Ramos (cell line): ENCODE measurements around the gene PRDM16.
"Not testable (repeated sequence)": the region's sequence is repeated elsewhere in the genome, so short reads cannot be mapped to it uniquely, and the experiment has no call there.

Experiments
- in situ Hi-C: fragments of 300-500 bp; cut with MboI; formaldehyde crosslinking; loops from one replicate; pipeline ENCODE4 v1.14.3; 2022; ENCODE audit warnings: low sequenced_read_pairs; ENCODE audit not compliant: unreplicated experiment

The PRDM16 gene

GRCh38 chr1:3078430-3078861 is 9.4 kb downstream of the PRDM16 start:
- in situ Hi-C loops: no loop called here

GRCh38 chr1:3078871-3079270 is 9.9 kb downstream of the PRDM16 start:
- in situ Hi-C loops: no loop called here

DNA sequence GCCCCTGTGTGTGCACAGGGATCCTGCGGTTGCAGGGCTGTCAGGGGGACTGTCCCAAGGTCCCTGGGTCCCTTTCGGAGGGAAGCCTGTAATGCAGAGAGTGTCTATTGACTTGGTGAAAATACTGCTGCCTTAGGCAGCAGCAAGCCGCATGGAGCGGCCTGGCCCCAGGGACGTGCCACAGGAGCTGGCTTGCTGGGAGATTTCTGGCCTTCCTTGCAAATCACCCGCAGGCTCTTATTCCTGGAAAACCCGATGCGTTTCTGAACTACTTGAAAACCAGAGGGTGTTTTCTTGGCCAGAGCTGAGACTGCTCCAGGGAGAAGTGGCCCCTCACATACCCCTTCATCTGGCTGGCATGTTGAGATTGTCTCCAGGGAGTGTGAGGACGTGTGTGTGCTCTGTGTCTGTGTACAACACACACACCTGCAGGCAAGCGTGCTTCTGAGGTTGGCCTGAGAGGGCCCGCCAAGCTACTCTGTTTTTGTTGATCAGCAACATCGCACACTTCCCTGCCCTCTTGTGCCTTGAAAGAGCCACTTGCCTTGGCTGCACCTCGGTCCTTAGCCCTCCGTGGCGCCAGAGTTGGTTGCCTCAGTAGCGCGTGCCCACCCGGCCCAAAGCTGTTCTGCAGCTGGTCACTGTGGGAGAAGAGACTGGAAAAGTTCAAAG is 10.5 kb downstream of the PRDM16 start:
- in situ Hi-C loops: no loop called here

DNA sequence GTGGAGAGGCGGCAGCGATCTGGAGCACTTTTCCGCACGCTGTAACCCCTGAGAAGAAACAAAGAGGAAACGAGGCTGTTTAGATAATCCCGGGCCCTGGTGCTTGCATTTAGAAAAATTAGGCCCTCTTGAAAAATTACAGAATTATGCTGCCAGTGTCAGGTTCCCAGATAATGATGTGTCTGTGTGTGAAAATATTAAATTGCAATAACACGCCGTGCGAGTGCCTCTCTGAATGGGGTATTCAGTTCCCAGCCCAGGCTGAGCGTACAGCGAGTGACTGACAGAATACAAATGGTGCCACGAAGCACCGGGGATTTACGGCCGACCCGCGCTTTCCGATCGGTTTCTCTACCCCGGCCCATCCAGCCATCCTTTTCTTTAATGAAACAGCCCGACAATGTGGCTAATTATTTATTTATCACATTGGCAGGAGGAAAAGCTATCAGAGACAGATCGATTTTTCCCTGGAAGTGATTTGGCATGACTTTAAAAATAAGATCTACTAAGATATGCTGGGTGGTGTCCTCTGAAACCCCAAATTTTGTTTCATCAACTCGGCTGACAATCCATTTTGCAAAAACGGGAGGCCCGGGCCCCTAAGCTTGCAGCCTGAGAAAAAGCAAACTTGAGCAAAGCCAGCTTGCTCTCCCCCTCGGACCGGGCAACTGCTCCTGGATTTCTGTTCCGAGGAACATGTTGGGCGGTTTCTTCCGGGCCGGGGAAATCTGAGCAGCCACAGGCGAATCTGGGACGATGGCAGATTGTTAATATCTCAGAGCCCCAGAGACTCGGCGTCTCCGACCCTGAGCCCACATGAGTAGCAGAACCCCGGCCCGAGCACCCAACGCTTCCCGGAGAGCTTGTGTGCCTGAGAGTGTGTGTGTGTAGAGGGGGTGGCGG is 11.3 kb downstream of the PRDM16 start:
- in situ Hi-C loops: no loop called here

DNA sequence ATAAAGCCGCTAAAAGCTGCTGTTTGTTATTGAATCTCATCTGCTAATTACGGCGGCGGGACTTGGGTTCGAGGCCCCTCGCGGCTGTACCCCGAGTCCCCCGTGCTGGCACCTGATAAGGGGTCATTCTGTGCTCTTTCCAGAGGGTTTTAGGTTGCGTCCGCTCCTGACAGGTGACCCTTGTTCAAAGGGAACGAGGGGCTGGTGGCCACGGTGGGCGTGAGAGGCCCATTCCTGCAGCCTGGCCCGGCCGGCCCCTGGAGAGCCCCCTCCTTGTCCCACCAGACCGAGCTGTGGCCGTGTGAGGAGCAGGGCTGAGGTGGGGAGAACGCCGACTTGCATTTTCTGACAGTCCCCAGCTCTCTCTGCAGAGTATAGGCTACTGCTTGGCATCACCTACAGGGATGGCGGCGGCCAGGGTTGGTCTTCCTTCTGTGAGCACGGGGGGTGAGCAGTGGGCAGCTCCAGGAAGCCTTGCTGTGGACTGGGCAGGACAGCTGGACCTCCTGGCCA is 12.2 kb downstream of the PRDM16 start:
- in situ Hi-C loops: no loop called here

GRCh38 chr1:3082051-3082450 is 13.0 kb downstream of the PRDM16 start:
- in situ Hi-C loops: no loop called here

DNA sequence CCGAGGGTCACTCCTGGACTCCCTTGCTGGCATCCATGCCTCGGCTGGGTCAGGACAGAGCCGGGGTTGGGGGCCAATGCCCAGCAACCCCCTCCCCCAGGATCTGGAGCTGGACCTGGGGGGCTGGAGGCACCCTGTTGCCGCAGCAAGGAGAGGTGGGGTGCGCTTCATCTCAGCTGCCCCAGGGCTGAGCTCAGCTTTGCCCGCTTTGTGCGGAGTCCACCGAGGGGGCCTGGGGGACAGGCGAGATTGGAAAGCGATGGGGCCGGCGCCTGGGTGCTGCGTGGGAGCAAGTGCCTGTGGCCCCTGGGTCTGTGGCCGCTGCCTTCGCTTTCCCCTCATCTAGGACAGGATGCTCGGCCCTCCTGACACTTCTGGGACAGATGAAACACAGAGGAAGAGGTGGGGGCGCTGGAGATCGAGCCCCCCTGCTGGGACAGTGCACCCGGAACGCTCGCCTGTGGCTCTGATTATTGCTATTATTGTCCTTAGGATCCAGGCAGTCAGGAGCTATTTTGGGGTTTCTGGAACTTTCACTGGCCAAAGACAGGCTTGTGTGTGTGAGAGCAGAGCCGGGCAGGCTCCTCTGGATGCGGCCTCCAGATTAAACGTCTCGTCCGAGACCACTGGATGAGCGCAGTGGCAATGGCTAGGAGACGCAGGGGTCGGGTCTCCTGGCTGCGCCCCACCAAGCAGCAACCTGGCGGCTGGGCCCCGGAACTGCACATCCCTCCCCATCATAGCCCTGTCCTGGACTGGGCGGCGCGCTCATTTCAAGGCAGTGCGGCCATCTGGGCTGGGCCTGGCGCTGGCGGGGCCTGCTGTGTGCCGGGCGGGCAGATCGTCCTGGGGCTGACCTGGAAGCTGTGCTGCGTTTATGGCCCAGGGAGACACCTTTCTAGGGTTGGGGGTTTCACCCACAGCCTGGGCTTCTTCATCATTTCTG is 13.8 kb downstream of the PRDM16 start:
- in situ Hi-C loops: no loop called here

GRCh38 chr1:3084154-3084553 is 15.2 kb downstream of the PRDM16 start:
- in situ Hi-C loops: no loop called here

DNA sequence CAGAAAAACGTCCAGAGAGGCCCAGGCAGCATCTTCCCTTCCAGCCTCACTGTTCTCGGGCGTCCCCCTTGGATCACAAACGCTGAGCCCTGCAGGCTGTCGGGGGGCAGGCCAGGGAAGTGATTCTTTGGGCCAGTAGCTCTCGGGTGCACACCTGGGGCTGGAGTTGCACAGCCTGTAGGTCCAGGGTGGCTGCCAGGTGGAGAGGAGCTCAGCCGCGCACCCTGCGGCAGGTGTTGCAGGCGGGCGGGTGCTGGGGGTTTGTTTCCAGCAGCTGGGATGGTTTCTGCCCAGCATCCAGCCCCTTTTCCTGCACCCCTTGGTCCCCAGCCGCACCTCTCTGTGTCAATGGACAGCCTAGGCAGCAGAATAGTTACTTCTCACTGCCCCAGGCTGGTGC is 15.7 kb downstream of the PRDM16 start:
- in situ Hi-C loops: no loop called here

DNA sequence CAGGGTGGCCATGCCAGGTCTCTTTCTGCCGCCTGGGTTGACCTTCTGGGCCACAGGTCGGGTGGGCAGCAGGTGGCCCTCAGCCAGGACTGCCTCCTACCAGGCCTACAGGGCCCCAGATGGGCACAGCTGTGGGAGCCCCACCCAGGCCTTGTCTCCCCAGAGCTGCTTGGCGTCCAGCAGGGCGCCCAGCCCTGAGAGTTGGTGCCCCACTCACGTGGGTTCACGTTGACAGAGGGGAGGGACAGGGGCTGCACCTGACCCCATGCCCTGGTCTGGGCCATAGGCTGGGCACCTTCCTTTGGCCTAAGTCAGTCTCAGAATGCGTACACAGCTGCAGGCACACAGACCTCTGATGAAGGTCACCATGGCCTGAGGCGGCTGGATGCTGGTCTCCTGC is 16.7 kb downstream of the PRDM16 start:
- in situ Hi-C loops: no loop called here

DNA sequence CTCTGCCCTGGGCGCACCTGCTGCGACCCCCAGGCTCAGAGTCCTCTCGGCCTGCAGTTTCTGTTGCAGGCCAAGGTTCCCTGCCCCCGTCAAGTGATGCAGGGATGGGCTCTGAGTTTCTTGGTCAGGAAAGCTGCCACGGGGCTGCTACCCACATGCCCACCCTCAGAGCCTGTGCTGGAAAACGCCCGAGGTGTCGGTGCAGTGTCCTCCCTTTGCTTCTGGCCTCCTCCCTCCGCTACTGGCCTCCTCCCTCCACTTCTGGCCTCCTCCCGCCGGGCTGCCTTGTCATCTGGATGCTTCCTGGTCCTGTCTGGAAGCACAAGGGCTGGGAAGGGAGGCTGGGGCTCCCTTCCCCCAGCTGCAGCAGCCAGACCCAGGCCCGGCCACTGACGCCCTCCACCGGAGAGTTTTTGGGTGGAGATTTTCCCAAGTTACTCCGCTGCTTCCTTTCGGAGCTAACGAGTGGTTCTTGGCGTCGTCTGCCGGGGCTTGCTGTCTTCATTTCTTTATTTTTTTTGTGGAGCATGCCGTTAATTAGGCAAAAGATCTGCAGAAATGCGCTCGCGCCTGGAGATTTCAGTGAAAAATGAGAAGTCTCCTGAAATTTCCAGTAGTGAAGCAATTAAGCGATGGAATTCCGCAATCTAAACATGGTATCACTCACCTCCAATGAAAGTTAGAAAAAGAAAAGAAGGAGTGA is 17.4 kb downstream of the PRDM16 start:
- in situ Hi-C loops: no loop called here

DNA sequence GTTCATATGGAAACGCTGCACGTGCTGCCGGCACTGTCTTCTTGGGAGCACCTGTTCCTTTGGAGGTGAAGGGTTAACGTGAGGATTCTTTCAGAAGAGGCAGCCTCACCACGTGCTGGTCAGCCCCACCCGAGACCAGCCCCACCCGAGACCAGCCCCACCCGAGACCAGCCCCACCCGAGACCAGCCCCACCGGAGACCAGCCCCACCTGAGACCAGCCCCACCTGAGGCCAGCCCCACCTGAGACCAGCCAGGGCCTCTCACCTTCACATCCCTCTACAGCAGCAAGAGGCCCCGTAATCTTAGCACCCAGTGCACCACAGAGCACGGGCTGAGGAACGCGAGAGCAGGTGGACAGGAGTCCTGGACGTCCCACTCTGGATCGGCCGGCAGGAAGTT is 18.0 kb downstream of the PRDM16 start:
- in situ Hi-C loops: no loop called here

- in situ Hi-C loops: not testable (repeated sequence)
These were observed 19.1 kb downstream of the PRDM16 start for GRCh38 chr1:3087946-3088668.

DNA sequence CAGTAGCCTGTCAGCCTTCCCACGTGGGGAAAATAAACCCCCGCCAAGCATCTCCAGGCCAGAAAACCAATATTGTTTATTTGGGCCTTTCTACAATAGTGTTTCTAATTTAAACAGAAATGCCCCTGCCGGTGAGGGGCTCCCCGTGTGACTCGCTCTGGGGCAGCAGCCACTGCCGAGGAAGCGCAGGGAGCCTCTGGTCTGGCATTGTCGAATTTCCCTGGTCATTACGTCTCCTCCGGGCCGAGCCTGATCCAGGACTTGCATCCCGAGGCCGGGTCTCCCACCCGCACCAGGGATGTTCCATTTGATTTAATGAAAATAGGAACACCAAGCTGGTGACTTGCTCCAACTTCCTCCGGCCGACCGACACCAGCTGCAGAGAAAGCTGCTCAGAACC is 20.5 kb downstream of the PRDM16 start:
- in situ Hi-C loops: no loop called here

DNA sequence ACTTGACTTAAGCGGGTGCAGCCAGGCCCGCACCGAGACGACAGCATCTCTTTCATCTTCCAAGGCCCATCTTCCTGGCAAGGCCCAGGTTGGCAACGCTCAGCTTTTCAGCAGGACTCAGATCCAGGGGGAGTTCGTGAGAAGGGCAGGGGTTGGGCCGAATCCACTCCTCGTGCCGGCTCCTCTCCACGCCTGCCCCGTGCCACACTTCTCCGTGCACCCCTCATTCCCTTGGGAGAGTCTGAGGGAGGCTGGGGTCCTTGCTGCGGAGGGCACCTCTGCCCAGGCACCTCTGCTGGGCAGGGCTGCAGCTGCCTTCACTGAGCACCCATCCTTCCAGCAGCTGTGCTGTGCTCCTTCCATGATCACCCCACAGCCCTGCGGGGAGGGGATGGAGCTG is 22.3 kb downstream of the PRDM16 start:
- in situ Hi-C loops: no loop called here

- in situ Hi-C loops: no loop called here
These were observed 23.5 kb downstream of the PRDM16 start for GRCh38 chr1:3092530-3092929.

DNA sequence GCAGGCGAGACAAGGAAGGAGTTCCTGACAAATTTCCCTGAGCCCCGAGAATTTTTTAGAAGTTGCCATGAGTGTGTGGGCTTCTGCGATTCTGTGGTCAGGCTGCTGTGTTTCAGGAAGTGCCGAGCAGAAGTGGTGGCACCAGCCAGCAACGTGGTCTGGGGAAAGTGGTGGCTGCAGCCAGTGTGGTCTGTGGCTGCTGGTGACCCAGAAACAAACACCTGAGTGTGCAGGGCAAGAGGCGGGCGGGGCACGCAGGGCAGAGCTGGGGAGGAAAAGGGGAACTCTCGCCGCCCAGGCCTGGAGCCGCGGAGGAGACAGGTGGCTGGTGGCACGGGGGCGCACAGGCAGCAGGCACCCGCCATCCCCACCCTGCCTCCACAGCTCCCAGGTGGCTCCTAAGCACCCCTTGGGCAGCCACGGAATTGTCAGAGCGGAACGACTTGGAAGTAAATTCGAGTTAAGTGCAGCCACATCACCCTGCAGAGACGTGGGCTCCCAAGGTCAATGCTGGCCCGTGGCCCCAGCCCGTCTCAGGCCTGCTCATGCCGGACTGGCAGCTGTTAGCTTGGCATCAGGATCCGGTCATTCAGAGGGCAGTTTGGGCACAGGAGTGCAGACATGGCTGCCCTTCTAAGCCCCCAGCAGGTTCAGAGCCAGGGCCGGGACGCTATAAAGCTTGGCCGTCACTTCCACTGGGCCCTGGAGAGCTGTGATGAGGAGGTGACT is 25.1 kb downstream of the PRDM16 start:
- in situ Hi-C loops: no loop called here
